ENCODE data around the gene LRP8.

Gene LRP8

DNA sequence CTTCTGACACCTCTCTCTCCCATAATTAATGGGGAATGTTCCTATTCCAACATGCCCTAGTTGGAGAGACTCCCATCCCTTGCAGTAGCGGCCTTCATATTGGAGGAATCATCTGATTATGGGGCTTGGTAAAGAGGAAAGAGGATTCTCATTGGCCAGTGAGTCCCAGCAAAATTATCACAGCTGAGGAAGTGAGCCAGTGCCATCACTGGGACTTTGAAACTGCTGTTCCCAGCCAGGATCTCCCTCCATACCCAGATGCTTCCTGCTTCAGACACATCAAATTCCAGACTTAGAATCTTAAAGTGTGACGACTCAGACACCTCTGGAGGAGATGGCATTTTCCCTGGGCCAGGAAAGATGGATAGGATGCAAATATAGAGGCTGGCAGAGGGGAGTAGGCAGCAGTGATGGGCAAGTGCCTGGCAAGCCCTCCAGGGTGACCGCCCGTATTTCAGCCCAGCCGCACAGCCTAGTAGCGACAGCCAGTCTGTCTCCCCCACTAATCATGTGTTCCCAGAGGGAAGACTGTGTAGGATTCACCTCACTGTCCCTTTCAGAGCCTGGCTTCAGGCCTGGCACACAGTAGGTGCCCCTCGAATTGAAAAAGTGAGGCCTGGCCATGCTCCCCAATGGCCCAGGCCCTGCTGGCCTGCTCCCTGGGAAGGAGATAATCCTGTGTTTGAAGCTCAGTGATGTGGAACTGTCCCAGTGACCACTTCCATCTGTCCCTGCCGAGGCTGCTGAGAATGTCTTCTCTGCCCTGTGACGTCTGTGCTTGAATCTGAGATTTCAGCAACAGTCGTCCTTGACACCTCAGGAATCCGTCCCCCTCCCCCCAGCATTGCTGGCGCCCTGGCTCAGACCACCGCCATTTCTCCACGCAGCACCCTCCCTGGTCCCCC, 48.3 kb downstream of the LRP8 start:
- no peak for DNase-seq

DNA sequence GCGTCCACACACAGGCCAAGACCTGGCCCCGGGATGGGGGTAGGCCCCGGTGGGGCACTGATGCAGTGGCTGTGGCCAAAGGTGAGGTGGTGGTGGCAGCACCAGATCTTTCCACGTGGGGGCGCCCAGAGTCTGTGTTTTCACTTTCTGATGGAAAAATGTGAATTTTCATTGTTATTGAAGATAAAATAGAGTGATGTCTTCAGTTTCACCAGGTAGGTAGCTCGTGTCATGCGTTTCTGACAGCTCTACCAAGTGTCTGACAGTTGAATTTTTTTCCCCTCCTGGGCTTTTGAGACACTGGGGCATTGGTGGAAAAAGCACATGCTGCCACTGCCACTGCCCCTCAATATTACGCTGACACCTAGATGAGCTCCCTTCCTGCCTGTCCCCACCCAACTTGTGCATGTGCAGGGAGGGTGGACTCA, 49.6 kb downstream of the LRP8 start:
- peak; percentile 84 for DNase-seq

- DNase-seq = no peak
These were observed 50.5 kb downstream of the LRP8 start for GRCh38 chr1:53277326-53277725.

GRCh38 chr1:53276902-53277281, 51.0 kb downstream of the LRP8 start:
- DNase-seq = no peak

DNA sequence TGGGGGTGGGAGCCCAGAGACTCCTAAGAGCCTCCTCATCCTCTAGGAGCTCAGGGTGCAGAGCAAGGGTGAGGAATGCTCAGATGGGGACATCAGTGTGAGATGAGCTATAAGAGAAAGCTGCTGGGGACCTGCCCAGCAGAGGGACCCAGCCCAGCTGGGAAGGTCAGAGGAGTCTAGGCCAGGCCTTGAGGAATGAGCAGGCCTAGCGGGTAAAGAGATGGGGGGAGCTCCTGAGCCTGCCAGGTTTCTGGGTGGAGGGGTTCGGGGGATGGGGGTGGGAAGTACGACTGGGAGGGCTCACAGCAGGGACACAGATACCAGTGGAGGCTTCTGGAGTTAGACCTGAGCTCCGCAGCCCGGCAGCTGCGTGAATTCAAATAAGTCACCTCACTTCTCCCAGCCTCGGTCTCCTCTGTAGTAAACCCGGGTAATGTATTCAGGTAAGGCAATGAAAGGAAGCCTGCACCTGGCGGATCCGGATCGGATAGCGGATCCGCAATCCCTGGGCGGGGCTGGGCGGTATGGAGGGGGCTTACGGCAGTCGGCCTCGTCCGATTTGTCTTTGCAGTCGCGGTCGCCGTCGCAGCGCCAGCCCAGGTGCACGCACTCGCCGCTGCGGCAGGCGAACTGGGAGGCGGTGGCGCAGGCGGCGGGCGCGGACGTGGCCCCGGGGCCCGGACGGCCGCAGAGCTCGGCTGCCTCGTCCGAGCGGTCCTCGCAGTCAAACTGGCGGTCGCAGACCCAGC, 51.5 kb downstream of the LRP8 start:
- no peak for DNase-seq

GRCh38 chr1:53275566-53275965, 52.3 kb downstream of the LRP8 start:
- no peak for DNase-seq

GRCh38 chr1:53274541-53275185, 53.2 kb downstream of the LRP8 start:
- DNase-seq = no peak

- no peak for DNase-seq
These were observed 53.8 kb downstream of the LRP8 start for GRCh38 chr1:53274026-53274425.

- no peak for DNase-seq
These were observed 54.3 kb downstream of the LRP8 start for GRCh38 chr1:53273526-53273925.

GRCh38 chr1:53272349-53272748, 55.5 kb downstream of the LRP8 start:
- DNase-seq = no peak

DNA sequence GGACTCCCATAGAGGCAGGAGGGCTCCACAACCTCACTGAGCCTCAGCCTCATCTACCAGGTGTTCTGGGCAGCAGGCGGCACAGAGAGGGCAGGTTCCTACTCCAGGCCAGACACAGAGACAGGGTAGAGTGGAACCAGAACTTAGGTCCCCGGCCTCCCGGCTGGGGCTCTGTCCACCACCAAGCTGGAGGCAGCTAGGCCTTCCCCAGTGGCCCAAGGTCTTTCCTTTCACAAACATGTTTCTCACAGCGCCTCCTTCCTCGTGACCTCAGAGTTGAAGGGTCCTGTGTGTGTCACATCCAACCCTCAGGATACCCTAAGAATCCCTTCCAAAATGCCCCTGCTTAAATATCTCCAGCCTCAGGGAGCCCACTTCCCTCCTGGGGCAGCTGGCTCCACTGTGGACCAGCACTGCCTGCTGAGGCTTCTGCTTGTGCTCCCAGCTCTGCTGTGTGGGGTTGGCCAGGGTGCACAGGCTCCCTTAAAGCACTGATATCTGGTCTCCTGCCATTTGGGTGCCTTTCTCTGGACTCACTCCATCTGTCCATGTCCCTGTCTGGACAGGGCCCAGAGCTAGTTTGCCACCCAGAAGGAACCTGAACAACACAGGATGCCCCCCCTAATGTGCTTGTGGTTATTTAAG, 56.3 kb downstream of the LRP8 start:
- DNase-seq = no peak

DNA sequence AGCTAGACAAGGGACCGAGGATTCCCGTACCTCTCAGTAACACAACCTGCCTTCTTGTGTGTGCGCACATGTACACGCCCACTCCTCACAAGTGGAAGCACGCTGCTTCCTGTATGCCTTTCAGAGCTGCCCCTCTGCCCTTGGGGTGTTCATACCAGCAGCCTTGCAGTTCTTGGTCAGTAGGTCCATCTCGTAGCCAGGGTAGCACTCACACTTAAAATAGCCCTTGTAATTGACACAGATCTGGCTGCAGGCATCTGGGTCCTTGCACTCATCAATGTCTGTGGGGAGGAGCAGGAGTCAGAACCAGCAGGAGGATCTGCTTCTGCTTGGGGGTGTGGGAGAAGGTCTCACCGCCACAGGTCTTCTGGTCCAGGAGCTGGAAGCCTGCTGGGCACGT, 57.0 kb downstream of the LRP8 start:
- no peak for DNase-seq

DNA sequence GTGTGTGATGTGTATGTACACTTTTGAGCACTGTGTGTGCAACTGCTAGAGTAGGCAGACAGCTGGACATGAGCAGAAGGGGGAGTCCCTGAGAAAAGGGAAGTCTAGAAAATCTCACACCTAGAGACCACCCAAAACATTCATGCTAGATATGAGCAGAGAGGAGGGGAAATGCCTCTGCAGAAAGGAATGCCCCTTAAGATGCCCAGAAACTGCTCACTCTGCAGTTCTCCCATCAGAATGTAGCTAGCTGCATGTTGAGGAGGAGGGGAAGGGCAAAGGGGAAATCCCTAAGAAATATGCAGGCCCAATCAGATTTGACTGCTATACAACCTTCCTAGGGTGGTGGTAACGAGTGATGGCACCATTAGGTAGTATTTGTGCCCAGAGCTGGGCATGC, 57.8 kb downstream of the LRP8 start:
- no peak for DNase-seq

DNA sequence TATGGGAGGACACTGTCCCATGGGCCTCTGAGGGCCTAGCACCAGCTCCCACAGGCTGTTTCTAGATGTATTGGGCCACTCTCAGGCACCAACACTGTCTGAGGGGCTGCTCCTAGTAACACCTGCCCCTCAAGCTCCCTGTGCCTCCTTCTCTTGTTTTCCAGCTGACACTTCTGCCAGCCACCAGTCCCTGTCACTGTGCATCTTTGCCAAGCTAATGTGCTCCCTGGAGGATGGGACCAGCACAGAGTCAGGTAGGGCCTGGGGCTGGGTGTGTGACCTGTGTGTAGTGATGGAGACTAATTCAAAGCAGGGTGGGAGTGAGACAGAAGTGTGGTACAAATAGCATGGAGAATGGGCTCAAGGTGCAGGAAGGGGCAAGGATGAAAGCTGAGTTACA, 60.1 kb downstream of the LRP8 start:
- DNase-seq = no peak

DNA sequence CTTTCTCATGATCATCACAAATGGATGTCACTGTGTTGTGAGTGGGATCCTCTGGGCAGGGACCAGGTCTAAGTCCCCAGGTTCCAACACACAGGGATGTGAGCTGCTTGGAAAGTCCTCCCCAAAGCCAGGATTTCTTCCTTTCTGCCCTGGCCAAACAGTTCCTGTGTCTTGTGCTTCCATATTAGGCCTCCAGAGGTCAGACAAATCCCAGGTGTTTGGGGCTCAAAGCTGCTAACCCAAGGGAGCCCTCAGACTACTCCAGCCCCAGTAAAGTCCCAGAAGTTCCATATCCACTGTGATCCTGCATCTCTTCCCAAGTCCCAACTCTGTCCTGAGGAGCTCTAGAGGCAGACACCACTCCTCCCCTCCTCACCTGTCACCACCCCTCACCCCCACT, 61.8 kb downstream of the LRP8 start:
- no peak for DNase-seq

DNA sequence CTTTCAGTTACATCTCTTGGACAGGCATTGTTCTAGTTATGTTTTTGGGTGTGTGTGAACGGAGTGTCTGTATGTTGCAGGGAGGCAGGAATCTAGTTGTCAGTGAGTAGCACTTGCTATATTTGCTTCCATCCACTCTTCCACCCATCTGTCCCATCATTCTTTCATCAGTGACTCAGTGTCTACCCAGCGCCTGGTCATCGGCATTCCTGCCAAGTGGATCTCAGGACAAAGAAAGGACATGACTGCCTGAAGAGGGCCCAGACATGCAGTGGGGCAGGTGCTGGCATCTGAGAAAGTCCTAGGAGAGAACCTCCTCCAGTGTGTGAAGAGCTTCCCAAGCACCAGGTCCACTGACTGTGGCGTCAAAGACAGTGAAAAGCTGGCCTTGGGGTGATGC, 62.3 kb downstream of the LRP8 start:
- DNase-seq = no peak

DNA sequence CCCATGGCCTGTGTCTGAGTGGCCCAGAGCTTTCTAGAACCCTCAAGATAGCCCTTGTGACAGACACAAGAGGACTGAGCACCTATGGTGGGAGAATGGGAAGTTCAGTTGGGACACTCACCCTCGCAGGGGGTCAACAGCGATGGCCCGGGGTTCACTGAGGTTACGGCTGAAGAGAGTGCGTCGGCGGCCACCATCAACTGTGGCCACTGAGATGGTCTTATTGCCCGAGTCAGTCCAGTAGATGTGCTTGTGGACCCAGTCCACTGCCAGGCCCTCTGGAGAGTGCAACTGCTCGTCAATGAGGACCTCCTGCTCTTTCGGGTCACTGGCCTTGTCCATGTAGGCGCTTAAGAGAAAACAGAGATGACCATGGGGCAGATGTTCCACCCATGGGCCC, 63.8 kb downstream of the LRP8 start:
- no peak for DNase-seq

- no peak for DNase-seq
These were observed 65.9 kb downstream of the LRP8 start for GRCh38 chr1:53262000-53262399.

DNA sequence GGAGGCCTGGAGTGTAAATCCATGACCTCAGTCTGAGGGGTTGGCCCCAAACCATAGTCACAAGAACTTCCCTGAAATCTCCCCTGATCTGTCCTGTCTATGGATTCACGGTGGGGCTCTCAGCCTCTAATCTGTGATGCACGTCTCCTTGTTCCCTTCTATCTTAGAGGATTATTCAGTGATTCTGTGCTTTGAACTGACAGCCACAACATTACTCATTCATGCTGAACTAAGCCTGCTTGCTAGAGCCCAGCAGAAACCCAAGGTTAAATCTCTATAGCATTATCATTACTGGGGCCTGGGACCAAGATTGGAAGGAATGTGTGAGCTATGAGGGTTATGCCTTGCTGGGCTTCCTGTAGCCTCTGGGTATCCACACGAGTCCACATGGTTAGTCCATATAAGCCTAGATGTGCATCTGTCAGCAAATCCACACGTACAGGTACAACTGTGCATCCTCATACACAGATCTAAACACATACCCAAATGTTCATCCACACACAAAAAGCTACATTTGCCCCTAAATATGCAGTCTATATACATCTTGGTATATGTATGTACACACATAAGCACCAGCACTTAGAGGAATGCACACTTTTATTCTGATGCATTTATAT, 67.1 kb downstream of the LRP8 start:
- DNase-seq = no peak

DNA sequence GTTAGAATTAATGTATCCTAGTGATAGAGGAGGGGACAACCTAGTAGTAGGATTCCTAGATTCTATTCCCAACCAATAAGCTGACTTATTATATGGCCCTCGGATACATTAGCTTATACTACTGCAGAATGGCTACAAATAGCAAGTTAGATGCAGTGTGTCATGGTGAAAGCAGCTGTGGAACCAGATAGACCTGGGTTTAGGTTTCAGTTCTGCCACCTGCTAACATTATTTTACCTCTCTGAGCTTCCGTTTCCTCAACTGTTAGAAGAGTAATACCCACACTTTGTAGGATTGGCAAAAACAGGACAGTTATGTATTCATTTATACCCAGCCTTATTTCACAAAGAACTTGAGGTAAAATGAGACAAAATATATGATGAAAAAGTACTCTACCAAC, 67.9 kb downstream of the LRP8 start:
- no peak for DNase-seq

- no peak for DNase-seq
These were observed 69.7 kb downstream of the LRP8 start for GRCh38 chr1:53258216-53258615.

GRCh38 chr1:53257454-53258081, 70.3 kb downstream of the LRP8 start:
- no peak for DNase-seq
